Measurements from ENCODE around the gene MIF. TPM values are rescaled to one million over a fixed set of nuclear protein-coding genes. Genes with fewer than 3 reads are reported as not detected.
"Not testable (repeated sequence)": the region's sequence is repeated elsewhere in the genome, so short reads cannot be mapped to it uniquely, and the experiment has no call there.

Gene MIF
- total RNA-seq, 2 donors from 2014 or later = 134 to 156 TPM

DNA sequence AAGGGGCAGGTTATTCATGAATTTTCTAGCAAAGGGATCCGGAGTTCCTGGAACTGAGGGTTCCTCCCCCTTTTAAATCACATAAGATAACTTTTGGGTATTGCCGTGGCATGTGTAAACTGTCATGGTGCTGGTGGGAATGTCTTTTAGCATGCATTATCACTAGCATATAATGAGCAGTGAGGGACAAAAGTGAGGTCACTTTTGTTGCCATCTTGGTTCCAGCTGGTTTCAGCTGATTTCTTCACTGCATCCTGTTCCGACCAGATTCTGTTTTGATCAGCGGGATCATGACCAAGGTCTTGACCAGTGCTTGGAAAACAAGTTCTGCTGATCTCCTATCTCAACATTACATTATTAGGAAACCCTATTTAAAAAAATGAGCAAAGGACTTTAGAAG, 7.4 kb downstream of the MIF start:
- no peak overlapping the region for H3K27ac ChIP-seq
- H3K36me3 ChIP-seq (replicated peaks in 1 of 2; ENCODE audit: insufficient read depth in 1 of 2, low read depth in 2 of 2) = no peaks in the 10 kb centered on the region
- DNase-seq (no peak), ATAC-seq (no peak)
- H3K4me3 ChIP-seq = no peak overlapping the region
- WGBS, 2 donors = 89 to 93% methylated on average over 4 of the region's 4 CpGs
- H3K27me3 ChIP-seq = no peaks in the 10 kb centered on the region
- H3K9me3 ChIP-seq = no peaks in the 10 kb centered on the region
- TF ChIP-seq POLR2A (IDR thresholded peaks at IDR 0.05) = no peak
- TF ChIP-seq, protein P1, sequence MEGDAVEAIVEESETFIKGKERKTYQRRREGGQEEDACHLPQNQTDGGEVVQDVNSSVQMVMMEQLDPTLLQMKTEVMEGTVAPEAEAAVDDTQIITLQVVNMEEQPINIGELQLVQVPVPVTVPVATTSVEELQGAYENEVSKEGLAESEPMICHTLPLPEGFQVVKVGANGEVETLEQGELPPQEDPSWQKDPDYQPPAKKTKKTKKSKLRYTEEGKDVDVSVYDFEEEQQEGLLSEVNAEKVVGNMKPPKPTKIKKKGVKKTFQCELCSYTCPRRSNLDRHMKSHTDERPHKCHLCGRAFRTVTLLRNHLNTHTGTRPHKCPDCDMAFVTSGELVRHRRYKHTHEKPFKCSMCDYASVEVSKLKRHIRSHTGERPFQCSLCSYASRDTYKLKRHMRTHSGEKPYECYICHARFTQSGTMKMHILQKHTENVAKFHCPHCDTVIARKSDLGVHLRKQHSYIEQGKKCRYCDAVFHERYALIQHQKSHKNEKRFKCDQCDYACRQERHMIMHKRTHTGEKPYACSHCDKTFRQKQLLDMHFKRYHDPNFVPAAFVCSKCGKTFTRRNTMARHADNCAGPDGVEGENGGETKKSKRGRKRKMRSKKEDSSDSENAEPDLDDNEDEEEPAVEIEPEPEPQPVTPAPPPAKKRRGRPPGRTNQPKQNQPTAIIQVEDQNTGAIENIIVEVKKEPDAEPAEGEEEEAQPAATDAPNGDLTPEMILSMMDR (IDR thresholded peaks at IDR 0.05) = no peak
- H3K4me1 ChIP-seq = peaks cover 9% of the 10 kb centered on the region
- intact Hi-C loops (cut with DNase I) = no loop called here

DNA sequence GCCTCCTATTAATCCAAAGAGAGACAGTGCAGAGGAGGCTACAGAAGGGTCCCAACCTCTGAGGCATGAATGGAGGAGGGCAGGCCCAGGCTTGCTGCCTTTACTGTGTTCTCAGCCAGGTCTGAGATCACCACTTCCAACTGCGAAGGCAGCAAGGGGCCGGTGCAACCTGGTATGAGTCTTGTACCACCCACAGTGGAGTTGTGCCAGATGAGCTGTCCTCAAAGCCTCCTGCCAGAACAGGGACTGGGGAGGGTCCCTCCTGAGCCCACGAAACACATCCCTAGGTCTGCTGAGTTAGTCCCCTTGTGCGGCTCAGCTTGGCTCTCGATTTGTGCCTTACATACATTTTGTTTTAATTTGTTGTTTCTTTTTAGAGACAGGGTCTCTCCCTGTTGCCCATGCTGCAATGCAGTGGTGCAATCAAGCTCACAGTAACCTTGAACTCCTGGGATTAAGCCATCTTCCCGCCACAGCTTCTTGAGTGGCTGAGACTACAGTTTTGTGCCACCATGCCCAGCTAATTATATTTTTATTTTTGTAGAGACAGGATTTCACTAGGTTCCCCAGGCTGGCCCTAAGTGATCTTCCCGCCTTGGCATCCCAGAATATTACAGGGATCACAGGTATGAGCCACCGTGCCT, 9.3 kb downstream of the MIF start:
- no peaks in the 10 kb centered on the region for H3K36me3 ChIP-seq (replicated peaks in 1 of 2; ENCODE audit: insufficient read depth in 1 of 2, low read depth in 2 of 2)
- ATAC-seq = no peak
- no peaks in the 10 kb centered on the region for H3K9me3 ChIP-seq
- peaks cover under 1% of the 10 kb centered on the region for H3K4me1 ChIP-seq
- DNase-seq = no peak
- H3K27ac ChIP-seq = no peak overlapping the region
- TF ChIP-seq, protein P1 (IDR thresholded peaks at IDR 0.05) = no peak
- no peak for TF ChIP-seq POLR2A (IDR thresholded peaks at IDR 0.05)
- intact Hi-C loops (cut with DNase I) = no loop called here
- WGBS, 2 donors = 94 to 99% methylated on average over 7 to 8 of the region's 8 CpGs
- no peaks in the 10 kb centered on the region for H3K27me3 ChIP-seq
- H3K4me3 ChIP-seq = no peak overlapping the region

DNA sequence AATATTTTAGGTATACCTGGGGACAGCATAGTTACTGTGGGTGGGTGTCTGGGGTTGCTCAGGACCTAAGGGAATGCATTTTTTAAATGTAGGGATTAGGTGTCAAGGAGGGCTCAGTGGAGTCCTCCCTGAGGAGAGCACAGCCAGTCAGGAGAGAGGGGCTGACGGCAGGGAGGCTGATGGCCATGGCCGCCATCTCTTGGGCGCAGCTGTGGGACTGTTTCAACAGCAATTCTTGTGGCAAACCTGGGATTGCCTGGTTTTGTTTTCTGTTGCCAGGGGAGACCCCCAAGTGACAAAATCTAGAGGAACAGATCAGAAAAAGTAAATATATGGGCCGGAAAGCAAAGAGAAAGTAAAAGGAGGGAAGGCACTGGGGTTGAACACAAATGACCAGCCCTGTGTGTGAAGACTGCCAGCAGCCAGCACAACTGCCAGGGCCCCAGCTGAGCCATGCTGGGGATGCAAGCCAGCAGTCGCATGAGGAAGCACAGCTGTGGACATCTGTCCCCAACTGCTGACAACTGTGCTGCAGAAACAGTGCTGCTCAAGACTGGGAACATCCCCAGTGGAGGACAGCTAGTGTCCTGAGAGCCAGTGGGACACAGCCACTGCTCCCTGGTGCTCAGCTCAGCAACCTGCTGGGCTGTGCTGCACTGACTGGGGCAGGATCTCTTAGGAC, 10.5 kb downstream of the MIF start:
- intact Hi-C loops (cut with DNase I) = no loop called here
- DNase-seq = no peak
- no peak overlapping the region for H3K27ac ChIP-seq

DNA sequence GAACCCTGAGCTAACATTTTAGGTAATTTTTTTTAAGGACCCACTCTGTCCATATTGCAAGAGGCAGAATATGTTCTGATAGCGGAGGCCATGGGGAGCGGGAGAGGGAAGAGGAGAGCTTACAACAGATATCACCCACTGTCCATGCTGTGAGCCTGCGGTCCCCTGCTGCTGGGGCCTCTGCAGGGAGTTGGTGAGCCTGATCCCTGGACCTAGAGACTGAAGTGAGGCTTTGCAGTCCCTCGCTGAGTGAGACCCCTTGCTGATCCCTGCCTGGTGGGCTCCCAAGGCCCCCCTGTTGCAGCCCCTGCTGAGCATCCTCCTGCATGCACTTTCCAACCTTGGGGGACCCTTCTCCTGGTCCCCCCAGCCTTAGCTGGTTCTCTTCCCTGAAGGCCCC, 12.5 kb downstream of the MIF start:
- DNase-seq (no peak), ATAC-seq (no peak)
- Histone ChIP-seq H3K9me3 (no peaks in the 10 kb centered on the region), H3K4me3 (no peak overlapping the region), H3K4me1 (peaks cover 4% of the 10 kb centered on the region), H3K27ac (no peak overlapping the region), H3K27me3 (no peaks in the 10 kb centered on the region), H3K36me3 (replicated peaks in 1 of 2; ENCODE audit: insufficient read depth in 1 of 2, low read depth in 2 of 2) (no peaks in the 10 kb centered on the region)
- intact Hi-C loops (cut with DNase I) = no loop called here
- 91 to 94% methylated on average over 3 to 4 of the region's 4 CpGs for WGBS, 2 donors
- TF ChIP-seq, protein P1 (IDR thresholded peaks at IDR 0.05) = no peak
- no peak for TF ChIP-seq POLR2A (IDR thresholded peaks at IDR 0.05)

More for the DNA sequence above, 10.5 kb downstream of the MIF start:
- TF ChIP-seq POLR2A (IDR thresholded peaks at IDR 0.05) = no peak
- TF ChIP-seq, protein P1 (IDR thresholded peaks at IDR 0.05) = no peak
- Histone ChIP-seq H3K27me3 (no peaks in the 10 kb centered on the region), H3K4me3 (no peak overlapping the region), H3K4me1 (no peaks in the 10 kb centered on the region), H3K9me3 (no peaks in the 10 kb centered on the region), H3K36me3 (replicated peaks in 1 of 2; ENCODE audit: insufficient read depth in 1 of 2, low read depth in 2 of 2) (no peaks in the 10 kb centered on the region)
- 70 to 84% methylated on average over 5 of the region's 5 CpGs for WGBS, 2 donors
- peak; percentile 8 for ATAC-seq

DNA sequence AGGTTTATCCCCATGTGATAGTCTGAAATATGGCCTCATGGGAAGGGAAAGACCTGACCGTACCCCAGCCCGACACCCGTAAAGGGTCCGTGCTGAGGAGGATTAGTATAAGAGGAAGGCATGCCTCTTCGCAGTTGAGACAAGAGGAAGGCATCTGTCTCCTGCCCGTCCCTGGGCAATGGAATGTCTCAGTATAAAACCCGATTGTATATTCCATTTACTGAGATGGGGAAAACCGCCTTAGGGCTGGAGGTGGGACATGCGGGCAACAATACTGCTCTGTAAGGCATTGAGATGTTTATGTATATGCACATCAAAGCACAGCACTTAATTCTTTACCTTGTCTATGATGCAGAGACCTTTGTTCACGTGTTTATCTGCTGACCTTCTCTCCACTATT, 13.2 kb downstream of the MIF start:
- 50 to 82% methylated on average over 7 to 10 of the region's 10 CpGs for WGBS, 2 donors

More for the DNA sequence above, 13.2 kb downstream of the MIF start:
- H3K36me3 ChIP-seq (replicated peaks in 1 of 2; ENCODE audit: insufficient read depth in 1 of 2, low read depth in 2 of 2); H3K27me3 ChIP-seq; H3K9me3 ChIP-seq; ATAC-seq; intact Hi-C loops (cut with DNase I); DNase-seq; H3K27ac ChIP-seq; H3K4me1 ChIP-seq; H3K4me3 ChIP-seq: not testable (repeated sequence)
